Glomerular endothelial cell (primary cell): ENCODE measurements around the gene ZNG1C. TPM values are rescaled to one million over a fixed set of nuclear protein-coding genes. Genes with fewer than 3 reads are reported as not detected.
"Not testable (repeated sequence)": the region's sequence is repeated elsewhere in the genome, so short reads cannot be mapped to it uniquely, and the experiment has no call there.

Experiments used
- DNase-seq: peaks from one replicate; pipeline ENCODE4 v3.0.0-alpha.2; 2011; ENCODE audit warnings: low read depth, low spot score; ENCODE audit errors: extremely low read depth
- total RNA-seq: library from RNA; depleted of rRNA; stranded (reverse); fragments of >200 nt; gene quantifications from 2 replicates; pipeline ENCODE4 v1.2.3, GENCODE V29; 2015

Gene ZNG1C
- total RNA-seq, 1 donor from 2014 or later: 21.6 TPM

- not testable (repeated sequence) for DNase-seq
Observed at GRCh38 chr9:68342265-68343025, 100.7 kb downstream of the ZNG1C start.

- DNase-seq: not testable (repeated sequence)
Observed at GRCh38 chr9:68343242-68343641, 101.5 kb downstream of the ZNG1C start.

- not testable (repeated sequence) for DNase-seq
Observed at GRCh38 chr9:68343992-68344391, 102.2 kb downstream of the ZNG1C start.

Other genes starting within 250 kb of the ZNG1C start
- gene FOXD4L3, start 60.9 kb downstream of the ZNG1C start, total RNA-seq: not detected in 2 replicates
- 1.4 and 3.3 TPM in 2 replicates for gene PGM5, start 114.6 kb downstream of the ZNG1C start, total RNA-seq